ENCODE data around the gene NAALAD2. TPM values are rescaled to one million over a fixed set of nuclear protein-coding genes. Genes with fewer than 3 reads are reported as not detected.
"Not testable (repeated sequence)": the region's sequence is repeated elsewhere in the genome, so short reads cannot be mapped to it uniquely, and the experiment has no call there.

NAALAD2 gene
- 10 to 100 TPM; 19.5 to 27.7 (median 24.0) TPM for polyA plus RNA-seq (ENCODE audit: insufficient read length in 3 of 3)

DNA sequence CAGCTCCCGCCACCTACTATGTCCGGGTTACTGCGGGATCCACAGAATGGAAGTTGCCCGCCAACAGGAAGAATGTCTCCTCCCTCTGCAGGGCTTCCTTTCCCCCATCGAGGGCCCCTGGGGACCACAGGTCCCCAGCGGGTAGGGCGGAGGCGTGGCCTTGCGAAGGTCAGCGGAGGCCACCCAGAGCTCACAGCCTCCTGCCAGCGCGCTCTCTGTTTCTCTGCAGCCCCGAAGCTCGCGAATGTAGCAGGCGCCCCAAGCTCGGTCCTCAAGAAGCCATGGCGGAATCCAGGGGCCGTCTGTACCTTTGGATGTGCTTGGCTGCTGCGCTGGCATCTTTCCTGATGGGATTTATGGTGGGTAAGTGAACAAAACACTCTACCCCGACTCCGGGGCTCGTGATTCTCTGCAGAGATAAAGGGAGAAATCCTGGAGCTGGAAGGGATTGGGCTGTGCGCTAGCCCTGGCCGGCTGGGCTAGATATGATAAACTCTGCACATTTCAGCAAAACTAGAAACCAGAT is at the start of gene NAALAD2:
Gene NAALAD2, plus strand, starts transcription at position 186 of the 526 bp plus-strand sequence. Its CDS starts 96 bp downstream, at position 282.
- peak; percentile 33 to 53 (median 41) for DNase-seq (ENCODE audit: low read depth in 3 of 3, low spot score in 2 of 3)

DNA sequence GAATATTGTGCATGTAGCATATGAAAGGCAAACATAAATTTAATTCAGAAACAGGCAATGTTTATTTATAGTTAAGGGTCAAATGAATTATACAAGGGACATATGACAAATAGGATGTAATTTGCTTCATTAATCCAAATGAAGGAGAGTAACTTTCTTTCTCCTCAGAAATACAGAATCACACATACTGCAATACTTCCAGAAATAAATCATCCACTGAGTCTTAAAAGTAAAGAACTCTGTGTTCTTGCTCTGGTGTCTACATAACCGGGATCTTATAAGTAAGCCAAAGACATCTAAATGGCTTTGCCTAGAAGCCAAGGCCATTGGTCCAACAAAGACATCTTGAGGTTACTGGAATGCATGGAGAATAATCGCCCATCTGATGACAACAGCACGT is 48.8 kb upstream of the NAALAD2 start, which contains the start of gene UBTFL1:
Gene UBTFL1, plus strand, starts transcription at position 301 of the 400 bp plus-strand sequence. Its CDS starts 0 bp downstream, at position 301.
- not testable (repeated sequence) for DNase-seq (ENCODE audit: low read depth in 3 of 3, low spot score in 2 of 3)

DNA sequence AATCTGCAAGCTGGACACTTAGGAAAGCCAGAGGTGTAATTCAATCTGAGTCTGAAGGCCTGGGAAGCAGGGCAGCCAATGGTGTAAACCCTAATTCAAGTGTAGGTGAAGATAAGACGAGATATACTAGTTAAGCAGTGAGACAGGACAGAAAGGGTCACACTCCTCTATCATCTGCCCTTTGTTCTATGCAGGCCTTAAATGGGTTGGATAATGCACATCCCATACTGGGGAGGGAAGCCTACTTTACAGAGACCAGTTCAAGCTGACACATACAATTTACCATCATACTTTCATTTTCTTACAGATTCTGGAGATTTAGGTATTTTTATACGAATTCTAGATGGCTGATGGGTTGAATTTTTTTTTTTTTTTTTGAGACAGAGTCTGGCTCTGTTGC is 45.7 kb upstream of the NAALAD2 start:
- not testable (repeated sequence) for DNase-seq (ENCODE audit: low read depth in 3 of 3, low spot score in 2 of 3)

DNA sequence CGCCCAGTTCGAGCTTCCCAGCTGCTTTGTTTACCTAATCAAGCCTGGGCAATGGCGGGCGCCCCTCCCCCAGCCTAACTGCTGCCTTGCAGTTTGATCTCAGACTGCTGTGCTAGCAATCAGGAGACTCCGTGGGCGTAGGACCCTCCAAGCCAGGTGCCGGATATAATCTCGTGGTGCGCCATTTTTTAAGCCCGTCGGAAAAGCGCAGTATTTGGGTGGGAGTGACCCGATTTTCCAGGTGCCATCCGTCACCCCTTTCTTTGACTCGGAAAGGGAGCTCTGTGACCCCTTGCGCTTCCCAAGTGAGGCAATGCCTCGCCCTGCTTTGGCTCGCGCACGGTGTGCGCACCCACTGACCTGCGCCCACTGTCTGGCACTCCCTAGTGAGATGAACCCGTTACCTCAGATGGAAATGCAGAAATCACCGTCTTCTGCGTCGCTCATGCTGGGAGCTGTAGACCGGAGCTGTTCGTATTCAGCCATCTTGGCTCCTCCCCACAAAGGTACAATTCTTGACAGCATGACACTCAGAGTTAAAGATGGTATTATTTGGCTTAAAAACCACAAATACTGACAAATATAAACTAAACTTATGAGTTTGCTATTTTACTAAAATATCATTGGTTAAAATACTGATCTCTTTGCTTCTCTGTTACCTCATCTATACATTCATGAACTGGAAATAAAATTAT is 39.1 kb upstream of the NAALAD2 start:
- DNase-seq (ENCODE audit: low read depth in 3 of 3, low spot score in 2 of 3), result not testable (repeated sequence)

DNA sequence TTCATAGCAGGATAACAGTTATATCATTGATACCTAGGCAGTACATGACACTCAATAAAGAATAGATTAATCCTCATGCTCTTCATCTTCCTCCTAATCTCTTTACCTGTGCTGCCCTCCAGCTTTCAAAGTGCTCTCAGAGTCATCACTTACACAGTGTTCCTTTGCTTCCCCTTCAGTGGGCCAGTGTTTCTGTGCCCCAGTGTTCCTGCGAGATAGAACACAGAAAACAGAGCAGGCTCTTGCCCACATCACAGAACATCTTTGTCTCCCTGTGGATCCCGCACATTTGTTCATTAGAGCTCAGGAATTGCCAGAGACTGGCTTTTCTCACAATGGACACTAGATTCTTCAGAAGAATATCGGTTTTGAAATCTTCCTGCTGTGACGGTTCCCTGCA is 36.2 kb upstream of the NAALAD2 start:
- DNase-seq (ENCODE audit: low read depth in 3 of 3, low spot score in 2 of 3), result not testable (repeated sequence)

DNA sequence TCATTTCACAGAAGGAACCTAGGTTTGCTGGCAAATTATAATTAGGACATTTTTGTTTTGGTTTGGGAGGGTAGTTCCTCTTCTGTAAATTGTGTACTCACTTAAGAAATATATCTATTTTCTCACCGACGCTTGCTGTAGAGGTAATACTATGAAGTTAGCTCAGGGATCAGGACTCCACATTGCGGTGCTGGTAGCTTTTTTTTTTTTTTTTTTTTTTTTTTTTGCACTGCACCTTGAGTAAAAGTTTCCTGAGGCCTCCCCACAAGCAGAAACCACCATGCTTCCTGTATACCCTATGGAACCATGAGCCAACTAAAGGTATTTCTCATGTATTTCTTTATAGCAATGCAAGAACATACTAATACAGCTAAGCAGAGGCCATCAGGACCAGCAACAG is 34.0 kb upstream of the NAALAD2 start:
- DNase-seq (ENCODE audit: low read depth in 3 of 3, low spot score in 2 of 3), result no peak

DNA sequence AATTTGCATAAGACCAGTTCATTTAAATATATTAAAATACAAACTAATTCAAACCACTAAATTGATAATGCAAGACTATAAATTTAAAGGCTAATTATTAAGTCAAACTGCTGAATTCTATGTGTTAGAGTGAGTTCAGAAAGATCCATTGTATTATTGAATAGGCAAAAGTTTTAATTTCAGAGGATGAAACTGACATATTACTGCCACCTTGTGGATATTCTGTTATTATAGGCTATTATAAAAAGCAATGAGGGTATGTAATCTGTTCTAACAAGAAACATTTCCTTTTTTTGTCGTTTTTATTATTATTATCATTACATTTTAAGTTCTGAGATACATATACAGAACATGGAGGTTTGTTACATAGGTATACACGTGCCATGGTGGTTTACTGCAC is 20.9 kb upstream of the NAALAD2 start:
- no peak for DNase-seq (ENCODE audit: low read depth in 3 of 3, low spot score in 2 of 3)

DNA sequence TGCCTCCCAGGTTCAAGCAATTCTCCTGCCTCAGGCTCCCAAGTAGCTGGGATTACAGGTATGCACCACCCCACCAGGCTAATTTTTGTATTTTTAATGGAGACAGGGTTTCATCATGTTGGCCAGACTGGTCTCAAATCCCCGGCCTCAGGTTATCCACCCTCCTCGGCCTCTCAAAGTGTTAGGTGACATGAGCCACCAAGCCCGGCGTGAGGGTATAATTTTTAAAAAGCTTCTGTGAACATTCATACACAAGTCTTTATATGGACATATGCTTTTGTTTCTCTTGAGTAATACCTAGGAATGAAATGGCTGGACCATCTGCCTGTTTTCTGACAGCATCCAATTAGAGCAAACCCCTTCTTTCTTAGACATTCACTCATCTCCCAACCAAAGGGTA is 14.3 kb upstream of the NAALAD2 start:
- DNase-seq (ENCODE audit: low read depth in 3 of 3, low spot score in 2 of 3), result no peak

DNA sequence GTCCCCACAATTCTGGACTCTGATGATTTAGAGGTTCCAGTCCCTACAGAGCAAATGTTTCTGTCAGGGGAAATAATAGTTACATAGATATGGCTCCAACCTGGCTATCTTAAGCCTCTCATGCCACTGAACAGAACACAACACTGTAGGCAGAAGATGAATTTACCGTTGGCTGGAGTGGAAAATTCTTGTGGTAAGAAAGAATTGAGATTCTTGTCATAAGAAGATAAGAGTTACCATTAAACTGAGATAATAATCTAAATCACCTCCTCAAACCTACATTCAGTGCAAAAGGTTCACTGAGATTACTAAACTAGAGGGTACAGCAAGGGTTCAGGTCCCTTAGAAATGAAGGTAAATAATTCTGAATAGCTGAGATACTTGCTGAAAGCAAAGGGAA is 10.1 kb upstream of the NAALAD2 start:
- no peak for DNase-seq (ENCODE audit: low read depth in 3 of 3, low spot score in 2 of 3)

DNA sequence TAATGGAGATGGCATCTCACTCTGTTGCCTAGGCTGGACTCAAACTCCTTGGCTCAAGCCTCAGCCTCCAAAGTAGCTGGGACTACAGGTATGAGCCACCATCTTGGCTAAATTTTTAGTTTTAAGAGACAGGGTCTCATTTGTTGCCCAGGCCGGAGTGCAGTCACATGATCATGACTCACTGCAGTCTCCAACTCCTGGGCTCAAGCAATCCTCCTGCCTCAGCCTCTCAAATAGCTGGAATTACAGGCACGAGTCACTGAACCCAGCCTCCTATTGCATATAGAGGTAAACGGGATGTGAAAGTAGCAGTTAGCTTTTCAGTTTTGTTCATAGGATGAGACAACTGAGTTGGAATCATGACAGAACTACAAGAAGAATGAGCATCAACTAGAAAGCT is 9.5 kb upstream of the NAALAD2 start:
- no peak for DNase-seq (ENCODE audit: low read depth in 3 of 3, low spot score in 2 of 3)

DNA sequence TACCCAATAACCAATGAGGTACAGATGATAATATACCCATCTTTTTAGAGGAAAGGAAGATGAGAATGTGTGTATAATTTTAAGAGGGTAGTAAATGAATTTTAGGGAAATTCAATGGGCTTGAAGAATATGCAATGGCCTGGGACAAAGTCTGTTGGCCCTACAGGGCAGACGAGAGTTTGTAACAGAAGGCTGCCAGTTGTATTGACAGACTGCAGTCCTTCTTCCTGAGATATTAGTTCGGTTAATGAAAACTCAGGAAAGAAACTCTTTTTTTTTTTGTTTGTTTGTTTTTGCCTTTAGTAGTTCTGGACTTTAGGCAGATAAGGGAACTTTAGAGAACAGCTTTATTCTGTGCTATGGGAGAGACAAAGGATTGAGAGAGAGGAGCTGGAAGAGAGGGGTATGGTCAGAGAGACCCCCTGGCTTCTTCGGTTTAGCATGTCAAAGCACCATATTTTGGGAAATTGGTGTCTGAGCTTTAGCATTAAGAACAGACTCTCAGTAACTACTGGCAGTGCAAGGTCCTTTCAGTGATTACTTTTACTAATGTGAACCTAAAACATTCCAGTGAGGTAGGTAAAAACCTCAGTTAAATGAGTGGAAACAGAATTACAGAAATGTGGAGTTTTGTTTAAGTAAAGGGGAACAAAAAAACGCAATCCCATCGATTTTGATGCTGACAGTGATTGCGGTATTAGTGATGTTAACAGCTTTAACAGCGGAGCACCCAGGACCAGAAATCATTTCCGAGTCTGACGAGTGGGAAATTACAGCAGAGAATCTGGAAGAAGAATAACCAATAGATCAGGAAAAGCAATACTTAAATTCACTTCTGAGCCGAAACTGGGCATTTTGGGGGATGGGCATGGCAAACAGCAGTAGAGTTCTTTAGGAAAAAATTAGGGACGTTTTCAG is 644 bp upstream of the NAALAD2 start:
- peak in 1 of 3 donors; percentile 20 for DNase-seq (ENCODE audit: low read depth in 3 of 3, low spot score in 2 of 3)

DNA sequence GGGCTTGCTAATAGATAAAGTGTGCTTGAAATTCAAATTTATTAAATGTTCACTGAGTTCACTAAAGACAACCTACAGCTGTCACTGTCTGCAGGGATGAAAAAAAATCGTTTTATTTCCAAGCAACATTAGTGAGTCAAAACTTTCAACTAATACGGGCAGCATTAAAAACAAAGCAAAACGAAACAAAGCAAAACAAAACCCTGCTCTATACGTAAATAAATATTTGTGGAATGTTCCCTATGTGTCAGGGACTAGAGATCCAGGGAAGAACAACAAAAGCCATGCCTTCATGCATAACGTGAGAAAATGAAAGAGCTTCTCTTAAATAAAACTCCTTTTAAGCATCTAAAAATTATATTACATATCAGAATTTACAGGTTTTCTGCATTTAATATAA is 553 bp downstream of the NAALAD2 start:
- peak in 1 of 3 donors; percentile 34 for DNase-seq (ENCODE audit: low read depth in 3 of 3, low spot score in 2 of 3)

DNA sequence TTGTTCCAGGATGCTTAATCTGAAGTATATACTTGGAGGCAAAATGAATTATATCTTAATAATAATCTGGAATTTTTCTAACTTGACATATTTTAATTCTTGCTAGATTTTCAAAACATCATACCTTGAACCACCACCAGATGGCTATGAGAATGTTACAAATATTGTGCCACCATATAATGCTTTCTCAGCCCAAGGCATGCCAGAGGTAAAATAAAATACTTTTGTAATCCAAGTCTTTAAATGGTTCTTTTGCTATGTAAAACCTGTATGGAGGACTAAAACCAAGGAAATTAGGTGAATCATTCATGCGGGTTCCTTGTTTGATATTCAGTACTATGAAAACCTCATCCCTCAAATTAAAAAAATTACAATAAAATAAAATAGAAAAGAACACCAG is 14.4 kb downstream of the NAALAD2 start:
- no peak for DNase-seq (ENCODE audit: low read depth in 3 of 3, low spot score in 2 of 3)

DNA sequence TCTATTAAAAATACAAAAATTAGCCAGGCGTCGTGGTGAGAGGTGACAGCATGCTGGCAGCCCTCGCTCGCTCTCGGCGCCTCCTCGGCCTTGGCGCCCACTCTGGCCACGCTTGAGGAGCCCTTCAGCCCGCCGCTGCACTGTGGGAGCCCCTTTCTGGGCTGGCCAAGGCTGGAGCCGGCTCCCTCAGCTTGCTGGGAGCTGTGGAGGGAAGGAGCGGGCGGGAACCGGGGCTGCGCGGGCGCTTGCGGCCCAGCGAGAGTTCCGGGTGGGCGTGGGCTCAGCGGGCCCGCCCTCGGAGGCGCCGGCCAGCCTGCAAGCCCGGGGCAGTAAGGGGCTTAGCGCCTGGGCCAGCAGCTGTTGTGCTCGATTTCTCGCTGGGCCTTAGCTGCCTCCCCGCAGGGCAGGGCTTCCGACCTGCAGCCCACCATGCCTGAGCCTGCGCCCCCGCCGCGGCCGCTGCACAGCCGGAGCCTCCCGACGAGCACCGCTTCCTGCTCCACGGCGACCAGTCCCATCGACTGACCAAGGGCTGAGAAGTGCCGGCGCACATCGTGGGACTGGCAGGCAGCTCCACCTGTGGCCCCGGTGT is 32.6 kb downstream of the NAALAD2 start:
- not testable (repeated sequence) for DNase-seq (ENCODE audit: low read depth in 3 of 3, low spot score in 2 of 3)

DNA sequence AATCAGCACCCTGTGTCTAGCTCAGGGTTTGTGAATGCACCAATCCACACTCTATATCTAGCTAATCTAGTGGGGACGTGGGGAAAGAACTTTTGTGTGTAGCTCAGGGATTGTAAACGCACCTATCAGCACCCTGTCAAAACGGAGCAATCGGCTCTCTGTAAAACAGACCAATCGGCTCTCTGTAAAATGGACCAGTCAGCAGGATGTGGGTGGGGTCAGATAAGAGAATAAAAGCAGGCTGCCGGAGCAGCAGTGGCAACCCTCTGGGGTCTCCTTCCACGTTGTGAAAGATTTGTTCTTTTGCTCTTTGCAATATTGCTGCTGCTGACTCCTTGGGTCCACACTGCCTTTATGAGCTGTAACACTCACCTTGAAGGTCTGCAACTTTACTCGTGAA is 33.2 kb downstream of the NAALAD2 start:
- DNase-seq (ENCODE audit: low read depth in 3 of 3, low spot score in 2 of 3), result not testable (repeated sequence)

DNA sequence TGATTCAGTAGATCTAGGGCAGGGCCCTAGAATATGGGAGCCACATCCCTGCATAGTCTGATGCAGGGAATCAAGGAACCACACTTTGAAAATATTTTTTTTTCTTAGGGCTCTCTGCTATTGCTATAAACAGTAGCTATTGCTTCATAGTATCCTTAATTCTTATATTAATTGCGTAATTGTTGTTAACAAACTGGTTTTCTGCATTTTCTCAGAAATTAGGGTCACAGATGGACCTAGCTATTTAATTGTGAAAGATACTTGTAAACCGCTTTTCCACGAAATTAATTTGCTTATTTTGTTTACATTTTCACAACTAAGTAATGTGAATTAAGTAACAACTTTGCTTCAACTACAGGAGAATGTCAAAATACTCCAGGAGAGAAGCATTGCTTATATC is 34.1 kb downstream of the NAALAD2 start:
- no peak for DNase-seq (ENCODE audit: low read depth in 3 of 3, low spot score in 2 of 3)

DNA sequence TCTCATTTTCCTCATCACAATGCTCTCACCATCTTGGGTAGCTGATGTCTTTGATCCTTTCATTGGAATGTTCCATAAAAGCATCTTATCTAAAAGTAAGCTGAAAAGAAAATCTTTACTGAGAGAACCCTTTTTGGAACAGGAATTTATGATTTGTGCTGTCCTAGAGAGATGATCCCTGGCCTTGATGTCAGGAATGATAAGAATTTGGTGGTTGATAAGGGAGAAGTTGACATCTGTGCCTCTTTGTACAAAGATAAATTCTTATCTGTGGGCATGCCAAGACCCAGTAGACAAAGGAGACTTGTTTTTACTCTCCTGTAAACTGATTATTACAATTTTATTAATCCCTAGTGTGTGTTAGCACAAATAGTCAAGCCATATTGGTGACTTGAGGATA is 36.9 kb downstream of the NAALAD2 start:
- DNase-seq (ENCODE audit: low read depth in 3 of 3, low spot score in 2 of 3), result no peak

DNA sequence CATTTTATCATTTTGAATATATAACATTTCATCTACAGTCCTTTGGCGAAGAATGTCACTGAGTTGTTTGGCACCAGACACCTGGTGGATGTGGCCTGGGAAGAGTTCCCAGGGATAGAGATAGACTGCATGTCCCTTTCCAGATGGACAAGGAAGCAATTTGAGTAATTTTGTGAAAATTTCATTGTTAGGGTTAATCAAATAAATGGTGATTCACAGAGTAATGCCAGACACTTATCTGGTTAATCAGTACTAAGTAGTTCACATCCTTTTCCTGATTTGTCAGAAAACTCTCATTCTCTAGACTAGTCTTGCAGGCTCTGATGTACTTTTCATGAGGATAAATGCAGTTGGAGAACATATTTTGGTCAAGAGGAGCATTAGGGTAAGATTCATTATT is 41.6 kb downstream of the NAALAD2 start:
- DNase-seq (ENCODE audit: low read depth in 3 of 3, low spot score in 2 of 3), result no peak

DNA sequence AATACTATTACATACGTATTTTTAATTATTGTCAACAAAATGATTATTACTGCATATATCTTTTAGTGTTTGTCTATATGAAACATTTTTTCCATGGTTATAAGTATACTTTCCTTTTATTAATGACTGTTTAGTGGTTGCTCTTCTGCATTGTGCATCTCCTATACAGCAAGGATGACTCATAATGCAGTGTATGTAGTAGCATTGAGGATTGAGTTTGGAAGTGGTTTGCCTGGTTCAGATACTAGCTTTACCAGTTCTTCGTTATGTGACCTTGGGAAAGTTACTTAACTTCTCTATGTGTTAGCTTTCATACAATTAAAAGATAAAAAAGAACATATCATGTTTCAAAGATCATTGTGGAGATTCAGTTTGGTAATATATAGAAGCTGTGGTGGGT is 44.3 kb downstream of the NAALAD2 start:
- no peak for DNase-seq (ENCODE audit: low read depth in 3 of 3, low spot score in 2 of 3)

DNA sequence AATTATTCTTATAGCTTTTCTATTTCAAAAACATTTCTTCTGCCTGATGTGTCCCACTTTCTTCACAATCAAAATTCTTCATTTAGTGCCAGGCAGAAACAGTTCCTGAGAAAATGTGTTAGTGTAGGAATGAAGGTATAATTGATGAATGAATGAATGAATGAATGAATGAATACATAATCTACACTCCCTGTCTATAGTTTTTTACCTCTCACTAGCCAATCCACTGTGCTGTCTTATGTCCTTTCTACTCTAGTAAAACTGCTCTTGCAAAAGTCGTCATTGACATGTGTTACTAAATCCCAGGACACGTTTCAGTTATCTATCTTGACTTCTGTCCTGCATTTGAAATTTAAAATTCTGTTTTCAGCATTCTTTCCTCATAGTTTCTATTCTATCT is 45.5 kb downstream of the NAALAD2 start:
- no peak for DNase-seq (ENCODE audit: low read depth in 3 of 3, low spot score in 2 of 3)

DNA sequence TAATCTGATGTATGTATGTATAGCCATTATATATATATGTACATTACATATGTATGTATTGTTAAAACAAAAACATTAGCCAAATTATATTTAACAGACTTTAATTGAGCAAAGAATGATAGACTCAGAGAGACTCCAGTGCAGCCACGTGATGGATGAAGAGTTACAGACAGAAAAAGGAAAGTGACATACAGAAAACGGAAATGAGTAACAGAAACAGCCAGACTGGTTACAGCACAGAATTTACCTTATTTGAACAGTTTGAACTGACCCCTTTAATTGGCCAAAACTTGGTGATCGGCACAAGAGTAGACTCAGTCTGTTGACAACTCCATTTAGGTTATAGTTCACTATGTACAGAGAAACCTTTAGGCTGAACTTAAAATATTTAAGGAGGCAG is 53.4 kb downstream of the NAALAD2 start:
- no peak for DNase-seq (ENCODE audit: low read depth in 3 of 3, low spot score in 2 of 3)

Data from right renal cortex interstitium (tissue), 3 donors.